Glomerular endothelial cell (primary cell): ENCODE data around the gene NEXN. TPM values are rescaled to one million over a fixed set of nuclear protein-coding genes. Genes with fewer than 3 reads are reported as not detected.
"Not testable (repeated sequence)": the region's sequence is repeated elsewhere in the genome, so short reads cannot be mapped to it uniquely, and the experiment has no call there.

Source experiments
- DNase-seq: peaks from one replicate; pipeline ENCODE4 v3.0.0-alpha.2; 2011; ENCODE audit warnings: low read depth, low spot score; ENCODE audit errors: extremely low read depth
- total RNA-seq: library from RNA; depleted of rRNA; stranded (reverse); fragments of >200 nt; gene quantifications from 2 replicates; pipeline ENCODE4 v1.2.3, GENCODE V29; 2015

NEXN gene
- total RNA-seq, 1 donor from 2014 or later = 7.9 TPM

DNA sequence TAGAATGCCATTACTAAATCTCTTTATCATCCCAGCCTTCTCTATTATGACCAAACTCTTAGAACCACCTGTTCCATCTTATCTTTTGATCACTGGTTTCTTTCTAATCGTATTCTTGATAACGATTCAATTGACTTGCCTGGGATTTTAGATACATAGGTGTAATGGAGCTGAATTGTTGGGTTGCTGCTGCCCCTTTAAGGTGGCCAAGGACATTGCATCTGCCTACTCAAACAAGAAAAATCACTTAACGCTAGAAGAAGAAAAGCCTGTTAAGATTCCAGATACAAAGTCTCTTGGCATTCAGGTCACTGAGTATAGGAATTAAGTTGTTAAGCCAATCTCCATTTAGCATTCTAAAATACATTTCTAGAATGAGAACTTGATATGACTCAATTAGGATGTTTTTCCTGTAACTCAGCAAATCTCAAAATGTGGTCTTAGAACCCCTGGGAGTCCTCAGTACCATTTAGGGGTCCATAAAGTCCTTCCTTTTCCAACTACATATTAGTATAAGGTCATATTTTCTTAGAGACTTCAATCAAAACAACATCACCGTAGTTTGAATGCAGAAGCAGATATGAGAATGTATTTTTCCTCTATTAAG, 12.4 kb downstream of the NEXN start:
- DNase-seq = peak; percentile 45

- DNase-seq = no peak
Measured at GRCh38 chr1:77905603-77906002, 17.2 kb downstream of the NEXN start.

- DNase-seq = no peak
Measured at GRCh38 chr1:77906019-77906545, 17.7 kb downstream of the NEXN start.

- DNase-seq = no peak
Measured at GRCh38 chr1:77906624-77907023, 18.2 kb downstream of the NEXN start.

- DNase-seq = no peak
Measured at GRCh38 chr1:77910116-77910515, 21.7 kb downstream of the NEXN start.

DNA sequence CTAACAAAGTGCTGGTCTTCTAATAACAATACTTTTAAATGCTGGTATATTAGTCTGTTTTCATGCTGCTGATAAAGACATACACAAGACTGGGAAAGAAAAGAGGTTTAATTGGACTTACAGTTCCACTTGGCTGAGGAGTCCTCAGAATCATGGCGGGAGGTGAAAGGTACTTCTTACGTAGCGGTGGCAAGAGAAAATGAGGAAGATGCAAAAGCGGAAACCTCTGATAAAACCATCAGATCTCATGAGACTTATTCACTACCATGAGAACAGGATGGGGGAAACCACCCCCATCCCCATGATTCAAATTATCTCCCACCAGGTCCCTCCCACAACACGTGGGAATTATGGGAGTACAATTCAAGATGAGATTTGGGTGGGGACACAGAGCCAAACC, 30.5 kb downstream of the NEXN start:
- not testable (repeated sequence) for DNase-seq

DNA sequence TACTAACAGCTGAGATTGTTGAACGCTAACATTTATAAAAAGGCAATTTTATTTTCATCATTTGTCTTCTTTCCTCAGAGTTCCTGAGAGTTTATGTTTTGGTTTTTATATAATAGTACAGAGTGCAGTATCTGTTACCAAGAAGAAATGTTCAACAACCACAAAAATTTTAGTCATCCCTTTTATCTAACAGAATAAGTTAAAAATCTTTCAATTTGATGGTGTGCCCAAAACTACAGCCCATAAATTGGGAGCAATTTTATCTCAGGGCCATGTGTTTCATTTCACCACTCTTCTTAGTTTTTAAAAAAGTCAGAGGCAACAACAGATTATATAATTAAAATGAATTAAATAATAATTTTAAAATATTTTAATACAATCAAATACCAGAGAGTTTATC, 37.1 kb downstream of the NEXN start:
- DNase-seq = no peak

- no peak for DNase-seq
Measured at GRCh38 chr1:77925956-77926355, 37.5 kb downstream of the NEXN start.

DNA sequence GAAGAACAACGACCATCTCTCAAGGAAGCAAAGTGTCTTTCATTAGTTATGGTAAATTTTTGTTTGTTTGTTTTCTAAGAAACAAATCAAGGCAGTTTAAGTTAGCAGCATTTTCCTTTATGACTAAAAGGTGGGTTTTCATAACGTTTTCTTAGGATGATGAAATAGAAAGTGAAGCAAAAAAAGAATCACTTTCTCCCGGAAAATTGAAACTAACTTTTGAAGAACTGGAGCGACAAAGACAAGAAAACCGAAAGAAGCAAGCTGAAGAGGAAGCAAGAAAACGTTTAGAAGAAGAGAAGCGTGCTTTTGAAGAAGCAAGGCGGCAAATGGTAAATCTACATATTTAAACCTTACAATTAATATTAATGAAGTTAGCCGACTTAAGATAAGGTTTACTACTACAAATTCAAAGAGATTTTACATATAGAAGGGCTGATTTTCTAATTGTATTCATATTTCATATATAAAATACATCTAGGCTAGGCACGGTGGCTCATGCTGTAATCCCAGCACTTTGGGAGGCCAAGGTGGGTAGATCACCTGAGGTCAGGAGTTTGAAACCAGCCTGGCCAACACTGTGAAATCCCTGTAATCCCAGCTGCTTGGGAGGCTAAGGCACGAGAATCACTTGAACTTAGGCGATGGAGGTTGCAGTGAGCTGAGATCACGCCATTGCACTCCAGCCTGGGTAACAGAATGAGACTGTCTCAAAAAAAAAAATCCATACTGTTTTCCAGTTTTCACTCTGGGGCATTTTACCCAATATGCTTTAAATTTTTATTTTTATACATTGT, 38.3 kb downstream of the NEXN start:
- no peak for DNase-seq

DNA sequence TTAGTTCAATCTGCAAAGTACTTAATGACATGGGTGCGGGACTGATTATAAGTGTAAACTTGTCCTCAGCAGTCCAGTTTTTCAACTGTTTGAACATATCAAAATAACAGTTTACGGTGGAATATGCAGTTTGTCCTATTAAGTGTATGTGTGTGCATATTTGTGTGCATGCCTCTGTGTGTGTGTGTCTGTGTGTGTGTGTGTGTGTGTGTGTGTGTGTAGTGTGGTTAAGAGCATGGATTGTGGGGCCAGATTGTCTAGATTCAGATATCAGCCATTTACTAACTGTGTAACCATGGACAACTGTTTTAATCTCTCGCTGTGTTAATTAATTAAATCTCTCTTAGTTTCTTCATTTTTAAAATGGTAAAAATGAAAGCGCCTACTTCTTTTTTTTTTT, 39.0 kb downstream of the NEXN start:
- DNase-seq = no peak

GRCh38 chr1:77929806-77930205, 41.4 kb downstream of the NEXN start:
- no peak for DNase-seq

DNA sequence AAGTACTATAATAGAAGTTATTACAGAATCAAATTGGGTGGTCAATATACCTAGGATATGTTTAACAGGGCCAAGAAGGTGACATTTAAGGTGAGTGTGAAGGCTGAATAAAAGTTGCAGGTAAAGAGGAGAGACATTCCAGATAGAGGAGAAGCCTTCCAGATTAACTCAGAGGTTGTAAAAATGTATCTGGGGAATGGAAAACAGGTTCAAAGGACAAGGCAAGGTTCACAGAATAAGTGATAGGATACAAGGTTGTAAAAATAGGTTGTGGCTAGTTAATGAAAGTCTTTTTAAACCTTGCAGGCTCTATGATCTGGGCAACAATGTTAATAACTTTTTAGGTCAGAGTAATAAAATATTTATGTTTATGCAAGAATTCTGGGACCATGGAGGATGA, 50.2 kb downstream of the NEXN start:
- no peak for DNase-seq

DNA sequence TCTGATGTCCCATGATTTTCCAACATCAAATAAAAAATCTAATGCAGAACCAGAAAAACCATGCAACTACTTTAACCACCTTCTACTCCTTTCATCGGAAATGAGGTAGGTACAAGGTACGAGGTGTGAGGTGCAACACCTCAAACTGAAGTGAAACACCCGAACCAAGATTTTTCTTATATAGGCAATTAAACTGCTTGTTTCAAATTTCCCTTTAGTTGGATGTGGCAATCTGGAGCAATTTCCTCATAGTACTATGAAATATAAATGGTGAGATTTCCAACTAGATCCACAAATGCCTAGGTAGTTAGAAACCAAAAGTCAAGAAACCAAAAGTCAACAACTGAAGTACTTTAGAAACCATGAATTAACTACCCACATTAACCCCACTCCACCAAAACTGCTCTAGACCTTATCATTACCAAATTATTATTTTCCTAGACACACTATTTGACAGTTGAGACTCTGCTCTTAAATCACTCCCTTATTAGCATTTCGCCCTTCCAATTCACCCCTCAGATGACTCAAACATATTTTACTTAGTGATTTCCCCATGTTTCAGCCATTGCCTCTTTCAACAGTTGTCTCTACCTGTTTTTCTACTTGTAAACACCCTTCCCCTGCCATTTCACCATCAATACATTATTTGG, 52.6 kb downstream of the NEXN start:
- DNase-seq = no peak

DNA sequence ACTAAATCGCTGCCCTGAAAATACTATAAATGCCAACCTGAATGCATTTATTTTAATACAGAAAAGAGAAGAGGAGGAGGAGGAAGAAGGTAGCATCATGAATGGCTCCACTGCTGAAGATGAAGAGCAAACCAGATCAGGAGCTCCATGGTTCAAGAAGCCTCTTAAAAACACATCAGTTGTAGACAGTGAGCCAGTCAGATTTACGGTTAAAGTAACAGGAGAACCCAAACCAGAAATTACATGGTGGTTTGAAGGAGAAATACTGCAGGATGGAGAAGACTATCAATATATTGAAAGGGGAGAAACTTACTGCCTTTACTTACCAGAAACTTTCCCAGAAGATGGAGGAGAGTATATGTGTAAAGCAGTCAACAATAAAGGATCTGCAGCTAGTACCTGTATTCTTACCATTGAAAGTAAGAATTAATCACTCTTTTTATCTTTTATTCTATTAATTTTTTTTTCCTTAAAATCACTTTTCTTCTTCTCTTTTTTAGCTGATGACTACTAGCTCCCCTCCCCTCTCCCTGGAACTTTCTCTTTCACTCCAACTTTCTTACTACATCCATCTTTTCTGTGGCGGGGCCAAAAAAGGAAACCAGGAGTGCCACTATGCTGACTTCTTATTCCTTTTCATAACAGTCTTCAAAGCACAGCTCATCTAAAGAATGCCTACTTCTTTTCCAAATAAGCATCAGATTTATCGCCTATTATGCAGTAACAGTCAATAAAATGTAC, 54.1 kb downstream of the NEXN start:
- DNase-seq = no peak

DNA sequence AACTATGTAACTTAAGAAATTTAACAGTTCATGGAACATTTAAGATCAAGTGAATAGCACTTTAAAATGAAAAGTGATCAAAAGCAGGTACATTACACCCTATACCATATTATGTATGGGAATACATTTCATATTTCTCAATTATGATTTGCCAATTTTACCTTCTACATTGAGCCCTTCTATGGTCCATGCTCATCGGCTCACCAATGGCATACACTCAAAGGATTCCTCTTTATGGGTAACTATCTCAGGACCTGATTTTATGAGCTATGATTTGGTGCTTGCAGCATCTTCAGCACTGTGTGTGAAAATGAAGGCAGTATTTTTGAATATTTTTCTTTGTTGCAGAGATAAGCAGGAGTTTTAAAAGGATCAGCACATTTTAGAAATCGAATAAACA, 56.9 kb downstream of the NEXN start:
- no peak for DNase-seq

DNA sequence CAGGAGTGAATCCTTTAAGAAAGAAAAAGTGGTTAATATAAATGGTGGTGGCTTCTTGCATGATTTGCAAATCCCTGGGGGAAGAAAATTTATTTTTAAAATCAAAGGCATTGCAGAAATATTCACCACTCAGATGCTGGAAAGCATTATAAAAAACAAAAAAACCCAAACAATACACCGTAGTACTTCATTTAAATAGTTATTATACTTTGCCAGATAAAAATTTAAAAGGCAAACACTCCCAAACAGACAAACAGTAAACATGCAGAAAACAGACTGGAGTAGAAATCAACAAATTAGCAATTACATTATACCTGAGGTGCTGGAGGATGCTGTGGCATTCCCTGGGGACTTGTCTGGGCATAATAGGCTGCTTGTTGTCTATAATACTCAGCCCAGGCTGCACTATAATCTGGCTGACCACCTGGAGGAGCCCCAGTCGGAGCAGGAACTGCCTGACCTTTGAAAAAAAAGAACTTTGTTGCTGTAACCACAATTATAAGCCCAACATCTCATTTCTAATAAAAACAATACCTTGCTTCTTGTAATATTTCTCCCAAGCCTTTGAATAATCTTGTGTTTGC, 60.5 kb downstream of the NEXN start:
- DNase-seq = no peak

GRCh38 chr1:77950873-77951272, 62.4 kb downstream of the NEXN start:
- no peak for DNase-seq

DNA sequence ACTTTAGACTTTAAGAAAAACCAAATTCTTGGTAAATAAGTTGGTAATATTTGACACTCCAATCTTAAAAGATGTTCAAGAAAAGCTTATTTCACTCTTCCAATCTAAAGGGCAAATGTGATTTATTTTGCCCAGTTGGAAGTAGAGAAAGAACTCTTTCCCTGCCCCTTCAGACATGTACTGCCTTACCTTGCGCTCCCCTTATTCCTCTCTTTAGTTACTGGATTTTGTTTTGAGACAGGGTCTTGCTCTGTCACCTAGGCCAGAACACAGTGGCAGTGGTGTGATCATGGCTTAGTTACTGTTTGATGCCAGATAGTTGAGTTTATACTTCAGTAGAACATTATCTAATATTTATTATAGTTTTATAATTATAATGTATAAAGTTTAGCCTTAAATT, 62.9 kb downstream of the NEXN start:
- no peak for DNase-seq

- no peak for DNase-seq
Measured at GRCh38 chr1:77953907-77954306, 65.5 kb downstream of the NEXN start.

DNA sequence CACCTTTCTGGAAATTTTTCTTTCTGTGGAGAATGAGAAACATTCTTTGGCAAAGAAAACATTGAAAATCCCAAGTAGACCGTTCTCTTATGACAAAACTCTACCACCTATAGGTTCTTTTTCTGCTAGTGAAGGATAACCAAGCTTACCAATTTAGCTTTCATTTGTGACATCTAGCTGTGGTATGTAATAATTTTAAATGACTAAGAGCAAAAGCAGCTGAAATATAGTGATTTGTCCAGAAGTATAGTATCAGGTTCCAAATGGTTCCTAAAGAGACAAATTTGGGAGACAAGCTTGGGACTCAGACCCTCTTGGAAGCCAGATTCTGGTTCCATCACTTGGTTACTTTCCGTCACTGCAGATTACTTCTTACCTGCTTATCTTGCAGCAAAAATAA, 66.1 kb downstream of the NEXN start:
- no peak for DNase-seq

- no peak for DNase-seq
Measured at GRCh38 chr1:77955709-77956108, 67.3 kb downstream of the NEXN start.
